Stimulated activated CD4-positive, alpha-beta T cell treated with anti-CD3 and anti-CD28 coated beads, Interleukin-1b, Interleukin-23, amount 100 ng/mL, for 24 hours (primary cell): ENCODE data around the gene APOC1.

Experiments
- DNase-seq, 4 experiments: peaks; one replicate each; pipeline ENCODE4 v3.0.0-alpha.2; 2020; ENCODE audit warnings: low read depth in 4 of 4, low spot score in 1 of 4

Gene APOC1

GRCh38 chr19:44955505-44956439 lies 41.4 kb downstream of the APOC1 start:
- no peak for DNase-seq

- DNase-seq = no peak
Measured at GRCh38 chr19:44957526-44957925, 43.1 kb downstream of the APOC1 start.

- no peak for DNase-seq
Measured at GRCh38 chr19:44958090-44958489, 43.7 kb downstream of the APOC1 start.

GRCh38 chr19:44959691-44960090 lies 45.3 kb downstream of the APOC1 start:
- DNase-seq = no peak

GRCh38 chr19:44960906-44961728 lies 46.7 kb downstream of the APOC1 start:
- DNase-seq = no peak

GRCh38 chr19:44961821-44962220 lies 47.4 kb downstream of the APOC1 start:
- no peak for DNase-seq

- DNase-seq = no peak
Measured at GRCh38 chr19:44968118-44968517, 53.7 kb downstream of the APOC1 start.

- DNase-seq = no peak
Measured at GRCh38 chr19:44968670-44969069, 54.3 kb downstream of the APOC1 start.
